ENCODE results near the gene CROCC.
"Not testable (repeated sequence)": the region's sequence is repeated elsewhere in the genome, so short reads cannot be mapped to it uniquely, and the experiment has no call there.

Gene CROCC

DNA sequence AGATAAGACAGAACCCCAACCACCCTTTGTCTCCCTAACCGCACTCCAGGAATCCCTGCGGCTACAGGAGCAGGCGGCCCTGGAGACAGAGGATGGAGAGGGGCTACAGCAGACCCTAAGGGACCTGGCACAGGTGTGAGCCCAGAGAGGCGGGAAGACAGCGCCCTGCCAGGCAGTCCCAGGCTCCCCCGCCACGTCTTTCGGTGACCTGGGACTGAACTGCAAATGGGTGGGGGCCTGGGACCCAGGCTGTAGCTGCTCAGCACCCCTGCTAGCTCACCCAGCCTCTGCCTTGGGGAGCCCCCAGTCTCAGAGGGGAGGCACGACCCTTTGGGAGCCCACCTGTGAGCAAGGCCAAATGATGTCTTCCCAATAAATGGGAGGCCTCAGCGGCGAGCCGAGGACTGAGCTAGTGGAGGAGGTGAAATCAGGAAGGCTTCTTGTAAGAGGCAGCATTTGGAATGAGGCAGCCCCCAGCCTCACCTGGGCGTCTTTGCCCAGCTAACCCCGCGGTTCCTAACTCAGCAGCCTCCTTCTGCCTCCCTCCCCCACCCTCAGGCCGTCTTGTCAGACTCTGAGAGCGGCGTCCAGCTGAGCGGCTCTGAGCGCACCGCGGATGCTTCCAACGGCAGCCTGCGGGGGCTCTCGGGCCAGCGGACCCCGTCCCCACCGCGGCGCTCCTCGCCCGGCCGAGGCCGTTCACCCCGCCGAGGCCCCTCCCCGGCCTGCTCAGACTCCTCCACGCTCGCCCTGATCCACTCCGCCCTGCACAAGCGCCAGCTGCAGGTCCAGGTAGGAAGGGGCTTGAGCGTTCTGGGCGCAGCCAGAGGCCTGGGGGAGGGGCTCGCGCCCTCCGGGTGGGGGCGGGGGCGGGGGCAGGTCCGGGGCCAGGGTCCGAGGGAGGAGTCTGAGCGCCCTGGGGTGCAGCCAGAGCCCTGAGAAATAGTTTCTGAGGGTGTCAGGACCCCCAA is 16.9 kb downstream of the CROCC start:
- DNase-seq = no peak
- H3K4me3 Mint-ChIP-seq = no peak overlapping the region
- no peaks in the 10 kb centered on the region for H3K27me3 Mint-ChIP-seq
- no peaks in the 10 kb centered on the region for H3K9me3 Mint-ChIP-seq
- H3K27ac Mint-ChIP-seq = no peak overlapping the region
- peaks cover 56% of the 10 kb centered on the region for H3K36me3 Mint-ChIP-seq (ENCODE audit: low read depth)
- H3K4me1 Mint-ChIP-seq (ENCODE audit: low read depth) = no peaks in the 10 kb centered on the region

- H3K36me3 Mint-ChIP-seq (ENCODE audit: low read depth) = peaks cover 58% of the 10 kb centered on the region
- DNase-seq; H3K27ac Mint-ChIP-seq; H3K27me3 Mint-ChIP-seq; H3K4me3 Mint-ChIP-seq; H3K4me1 Mint-ChIP-seq (ENCODE audit: low read depth); H3K9me3 Mint-ChIP-seq: not testable (repeated sequence)
Measured at GRCh38 chr1:16939386-16940180, 17.9 kb downstream of the CROCC start.

- no peaks in the 10 kb centered on the region for H3K4me1 Mint-ChIP-seq (ENCODE audit: low read depth)
- H3K27ac Mint-ChIP-seq = no peak overlapping the region
- no peaks in the 10 kb centered on the region for H3K9me3 Mint-ChIP-seq
- no peak overlapping the region for H3K4me3 Mint-ChIP-seq
- H3K36me3 Mint-ChIP-seq (ENCODE audit: low read depth) = peaks cover 49% of the 10 kb centered on the region
- no peak for DNase-seq
- no peaks in the 10 kb centered on the region for H3K27me3 Mint-ChIP-seq
Measured at GRCh38 chr1:16944038-16944437, 22.3 kb downstream of the CROCC start.

GRCh38 chr1:16945512-16945911 is 23.8 kb downstream of the CROCC start:
- not testable (repeated sequence) for DNase-seq

DNA sequence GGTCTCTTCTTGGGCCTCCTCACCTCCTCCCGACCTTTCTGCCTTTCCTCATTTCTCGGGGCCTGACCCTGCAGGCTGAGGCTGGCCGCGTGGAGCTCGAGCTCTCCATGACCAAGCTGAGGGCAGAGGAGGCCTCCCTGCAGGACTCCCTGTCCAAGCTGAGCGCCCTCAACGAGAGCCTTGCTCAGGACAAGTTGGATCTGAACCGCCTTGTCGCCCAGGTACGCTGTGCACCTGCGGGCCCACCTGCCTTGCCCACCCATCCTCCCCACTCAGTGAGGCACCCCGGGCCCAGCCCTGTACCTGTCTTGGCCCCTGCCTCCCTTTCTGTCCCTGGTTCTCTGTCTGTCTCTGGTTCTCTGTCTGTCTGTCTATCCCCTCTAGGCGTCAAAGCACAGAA is 24.5 kb downstream of the CROCC start:
- H3K27me3 Mint-ChIP-seq; H3K4me3 Mint-ChIP-seq; DNase-seq; H3K4me1 Mint-ChIP-seq (ENCODE audit: low read depth); H3K9me3 Mint-ChIP-seq; H3K27ac Mint-ChIP-seq: not testable (repeated sequence)
- peaks cover 44% of the 10 kb centered on the region for H3K36me3 Mint-ChIP-seq (ENCODE audit: low read depth)

More at GRCh38 chr1:16945512-16945911, 23.8 kb downstream of the CROCC start:
- not testable (repeated sequence) for H3K27ac Mint-ChIP-seq; H3K4me1 Mint-ChIP-seq (ENCODE audit: low read depth); H3K27me3 Mint-ChIP-seq; H3K9me3 Mint-ChIP-seq; H3K4me3 Mint-ChIP-seq
- H3K36me3 Mint-ChIP-seq (ENCODE audit: low read depth) = peaks cover 48% of the 10 kb centered on the region

DNA sequence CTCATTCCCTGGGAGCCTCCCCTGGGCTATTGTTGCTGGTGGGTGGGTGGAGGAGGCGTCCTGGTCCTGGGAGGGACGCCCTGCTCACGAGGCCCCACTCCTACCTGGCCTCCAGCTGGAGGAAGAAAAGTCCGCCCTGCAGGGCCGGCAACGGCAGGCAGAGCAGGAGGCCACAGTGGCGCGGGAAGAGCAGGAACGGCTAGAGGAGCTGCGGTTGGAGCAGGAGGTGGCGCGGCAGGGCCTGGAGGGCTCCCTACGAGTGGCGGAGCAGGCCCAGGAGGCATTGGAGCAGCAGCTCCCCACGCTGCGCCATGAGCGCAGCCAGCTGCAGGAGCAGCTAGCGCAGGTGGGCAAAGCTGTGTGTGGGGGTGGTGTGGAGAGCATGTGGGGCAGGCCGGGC is 24.9 kb downstream of the CROCC start:
- H3K27me3 Mint-ChIP-seq = no peaks in the 10 kb centered on the region
- peaks cover 44% of the 10 kb centered on the region for H3K36me3 Mint-ChIP-seq (ENCODE audit: low read depth)
- DNase-seq = no peak
- no peak overlapping the region for H3K27ac Mint-ChIP-seq
- H3K9me3 Mint-ChIP-seq = no peaks in the 10 kb centered on the region
- no peaks in the 10 kb centered on the region for H3K4me1 Mint-ChIP-seq (ENCODE audit: low read depth)
- H3K4me3 Mint-ChIP-seq = no peak overlapping the region

DNA sequence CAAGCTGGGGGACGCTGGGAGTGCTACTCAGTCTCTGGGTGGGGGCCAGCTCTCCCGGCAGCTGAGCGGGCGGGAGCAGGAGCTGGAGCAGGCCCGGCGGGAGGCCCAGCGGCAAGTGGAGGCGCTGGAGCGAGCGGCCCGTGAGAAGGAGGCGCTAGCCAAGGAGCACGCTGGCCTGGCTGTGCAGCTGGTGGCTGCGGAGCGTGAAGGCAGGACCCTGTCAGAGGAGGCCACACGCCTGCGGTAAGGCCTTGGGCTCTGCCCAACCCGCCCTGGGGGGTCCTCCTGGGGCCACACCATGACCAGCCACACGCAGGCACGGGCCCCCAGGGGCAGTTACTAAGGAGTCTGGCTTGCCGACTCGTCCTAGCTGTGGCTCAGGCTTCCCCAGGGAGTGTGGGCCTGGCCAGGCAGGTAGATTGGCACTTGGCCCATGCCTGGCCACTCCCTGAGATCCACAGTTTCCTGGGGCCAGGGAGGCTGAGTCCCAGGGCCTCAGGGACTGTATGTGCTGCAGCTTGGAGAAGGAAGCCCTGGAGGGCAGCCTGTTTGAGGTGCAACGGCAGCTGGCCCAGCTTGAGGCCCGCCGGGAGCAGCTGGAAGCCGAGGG is 26.7 kb downstream of the CROCC start:
- not testable (repeated sequence) for DNase-seq; H3K9me3 Mint-ChIP-seq; H3K27ac Mint-ChIP-seq; H3K4me3 Mint-ChIP-seq; H3K4me1 Mint-ChIP-seq (ENCODE audit: low read depth); H3K27me3 Mint-ChIP-seq
- H3K36me3 Mint-ChIP-seq (ENCODE audit: low read depth) = peaks cover 33% of the 10 kb centered on the region

GRCh38 chr1:16949026-16949425 is 27.3 kb downstream of the CROCC start:
- H3K27ac Mint-ChIP-seq; DNase-seq; H3K9me3 Mint-ChIP-seq; H3K4me3 Mint-ChIP-seq; H3K27me3 Mint-ChIP-seq; H3K4me1 Mint-ChIP-seq (ENCODE audit: low read depth): not testable (repeated sequence)
- peaks cover 27% of the 10 kb centered on the region for H3K36me3 Mint-ChIP-seq (ENCODE audit: low read depth)

DNA sequence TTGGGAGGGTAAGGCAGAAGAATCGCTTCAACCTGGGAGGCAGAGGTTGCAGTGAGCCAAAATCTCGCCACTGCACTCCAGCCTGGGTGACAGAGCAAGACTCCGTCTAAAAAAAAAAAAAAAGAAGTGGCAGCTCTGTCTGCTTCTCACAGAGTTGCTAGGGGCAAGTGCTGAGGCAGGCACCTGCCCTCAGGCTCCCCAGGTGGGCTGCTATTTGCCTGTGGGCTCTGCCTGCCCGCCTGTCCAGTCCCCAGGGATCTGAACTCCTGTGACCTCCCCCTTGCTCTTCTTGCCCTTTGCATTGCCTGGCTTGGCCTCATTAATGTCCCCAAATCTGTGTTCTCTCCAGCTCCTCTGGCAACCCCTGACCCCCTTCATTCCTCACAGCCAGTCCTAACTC is 30.6 kb downstream of the CROCC start:
- H3K27me3 Mint-ChIP-seq; DNase-seq; H3K4me3 Mint-ChIP-seq; H3K4me1 Mint-ChIP-seq (ENCODE audit: low read depth); H3K9me3 Mint-ChIP-seq; H3K27ac Mint-ChIP-seq: not testable (repeated sequence)
- H3K36me3 Mint-ChIP-seq (ENCODE audit: low read depth) = peaks cover 14% of the 10 kb centered on the region

GRCh38 chr1:16954579-16954978 is 32.8 kb downstream of the CROCC start:
- Mint-ChIP-seq H3K36me3 (ENCODE audit: low read depth) (peaks cover 8% of the 10 kb centered on the region), H3K27me3 (no peaks in the 10 kb centered on the region), H3K4me1 (ENCODE audit: low read depth) (no peaks in the 10 kb centered on the region), H3K27ac (no peak overlapping the region), H3K9me3 (no peaks in the 10 kb centered on the region), H3K4me3 (no peak overlapping the region)
- DNase-seq = no peak

- no peak for DNase-seq
- Mint-ChIP-seq H3K4me3 (no peak overlapping the region), H3K9me3 (no peaks in the 10 kb centered on the region), H3K4me1 (ENCODE audit: low read depth) (peaks cover 1% of the 10 kb centered on the region), H3K27ac (no peak overlapping the region), H3K27me3 (no peaks in the 10 kb centered on the region), H3K36me3 (ENCODE audit: low read depth) (peaks cover 8% of the 10 kb centered on the region)
Measured at GRCh38 chr1:16955186-16955585, 33.5 kb downstream of the CROCC start.

GRCh38 chr1:16956775-16957174 is 35.0 kb downstream of the CROCC start:
- no peaks in the 10 kb centered on the region for H3K9me3 Mint-ChIP-seq

DNA sequence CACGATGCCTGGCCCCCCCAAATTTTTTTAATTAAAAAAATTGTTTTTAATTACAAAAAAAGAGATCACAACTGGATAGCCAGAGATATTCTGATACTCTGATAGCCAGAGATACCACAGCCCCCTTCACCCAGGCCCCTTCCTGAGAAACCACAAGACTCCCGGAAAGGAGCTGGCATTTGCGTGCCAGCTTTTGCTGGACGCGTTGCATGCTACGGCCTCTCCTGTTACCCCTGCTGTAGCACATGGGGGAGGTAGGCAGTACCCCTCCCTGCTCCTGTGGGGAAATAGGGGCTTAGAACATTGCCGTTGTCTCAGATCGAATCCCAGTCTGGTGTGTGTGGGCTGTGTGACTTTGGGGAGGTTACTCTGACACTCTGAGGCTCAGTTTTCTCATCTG is 36.0 kb downstream of the CROCC start:
- Mint-ChIP-seq H3K4me3 (no peak overlapping the region), H3K27ac (no peak overlapping the region), H3K4me1 (ENCODE audit: low read depth) (peaks cover 14% of the 10 kb centered on the region), H3K9me3 (no peaks in the 10 kb centered on the region), H3K27me3 (no peaks in the 10 kb centered on the region), H3K36me3 (ENCODE audit: low read depth) (peaks cover 8% of the 10 kb centered on the region)
- no peak for DNase-seq

More at GRCh38 chr1:16956775-16957174, 35.0 kb downstream of the CROCC start:
- H3K27ac Mint-ChIP-seq = no peak overlapping the region
- H3K36me3 Mint-ChIP-seq (ENCODE audit: low read depth) = peaks cover 8% of the 10 kb centered on the region
- H3K27me3 Mint-ChIP-seq = no peaks in the 10 kb centered on the region
- no peak overlapping the region for H3K4me3 Mint-ChIP-seq
- DNase-seq = no peak
- peaks cover 13% of the 10 kb centered on the region for H3K4me1 Mint-ChIP-seq (ENCODE audit: low read depth)

DNA sequence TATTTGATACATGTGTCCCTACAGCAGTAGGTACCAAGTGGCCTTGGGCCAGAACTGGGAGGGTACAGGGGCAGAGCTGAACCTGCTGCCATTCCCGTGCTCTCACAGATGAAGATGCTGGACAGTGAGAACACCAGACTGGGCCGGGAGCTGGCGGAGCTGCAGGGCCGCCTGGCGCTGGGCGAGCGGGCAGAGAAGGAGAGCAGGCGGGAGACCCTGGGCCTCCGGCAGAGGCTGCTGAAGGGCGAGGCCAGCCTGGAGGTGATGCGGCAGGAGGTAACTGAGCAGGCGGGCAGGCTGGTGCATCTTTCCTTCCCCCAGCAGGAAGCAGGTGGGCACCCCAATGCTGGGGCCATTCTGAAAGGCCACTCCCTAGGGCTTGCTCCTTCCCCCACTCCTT is 36.7 kb downstream of the CROCC start:
- Mint-ChIP-seq H3K27me3 (no peaks in the 10 kb centered on the region), H3K36me3 (ENCODE audit: low read depth) (peaks cover 10% of the 10 kb centered on the region), H3K4me1 (ENCODE audit: low read depth) (peaks cover 14% of the 10 kb centered on the region), H3K9me3 (no peaks in the 10 kb centered on the region), H3K4me3 (no peak overlapping the region), H3K27ac (no peak overlapping the region)
- DNase-seq = no peak
